ENCODE results near the gene RXFP3. TPM values are rescaled to one million over a fixed set of nuclear protein-coding genes. Genes with fewer than 3 reads are reported as not detected.

The RXFP3 gene
- total RNA-seq, 2 donors from 2014 or later = not detected

DNA sequence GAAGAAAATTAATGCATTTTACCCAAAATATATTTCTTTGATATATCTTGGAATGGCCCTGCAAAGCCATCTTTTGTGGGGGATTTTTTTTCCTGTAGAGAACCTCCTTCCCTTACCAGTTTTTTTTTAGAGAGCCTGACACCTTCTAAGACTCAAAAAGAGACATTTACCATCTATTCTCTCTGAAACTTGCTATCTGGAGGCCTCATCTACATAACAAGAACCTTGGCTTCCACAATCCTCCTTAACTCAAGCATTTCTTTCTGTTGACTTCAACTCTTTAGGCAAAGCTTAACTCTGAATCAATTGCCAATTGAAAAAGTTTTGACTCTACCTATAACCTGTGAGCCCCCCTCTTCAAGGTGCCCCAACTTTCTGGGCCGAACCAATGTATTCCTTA lies 42.1 kb downstream of the RXFP3 start:
- Histone ChIP-seq H3K27ac (no peak overlapping the region), H3K36me3 (no peaks in the 10 kb centered on the region), H3K4me1 (replicated peaks) (no peaks in the 10 kb centered on the region), H3K4me3 (no peak overlapping the region), H3K9me3 (no peaks in the 10 kb centered on the region), H3K27me3 (replicated peaks; ENCODE audit: insufficient read depth) (no peaks in the 10 kb centered on the region)
- DNase-seq (ENCODE audit: low spot score) = no peak
- TF ChIP-seq POLR2AphosphoS5 (IDR thresholded peaks at IDR 0.05) (no peak), POLR2A (IDR thresholded peaks at IDR 0.05) (no peak)
- TF ChIP-seq, protein P1, sequence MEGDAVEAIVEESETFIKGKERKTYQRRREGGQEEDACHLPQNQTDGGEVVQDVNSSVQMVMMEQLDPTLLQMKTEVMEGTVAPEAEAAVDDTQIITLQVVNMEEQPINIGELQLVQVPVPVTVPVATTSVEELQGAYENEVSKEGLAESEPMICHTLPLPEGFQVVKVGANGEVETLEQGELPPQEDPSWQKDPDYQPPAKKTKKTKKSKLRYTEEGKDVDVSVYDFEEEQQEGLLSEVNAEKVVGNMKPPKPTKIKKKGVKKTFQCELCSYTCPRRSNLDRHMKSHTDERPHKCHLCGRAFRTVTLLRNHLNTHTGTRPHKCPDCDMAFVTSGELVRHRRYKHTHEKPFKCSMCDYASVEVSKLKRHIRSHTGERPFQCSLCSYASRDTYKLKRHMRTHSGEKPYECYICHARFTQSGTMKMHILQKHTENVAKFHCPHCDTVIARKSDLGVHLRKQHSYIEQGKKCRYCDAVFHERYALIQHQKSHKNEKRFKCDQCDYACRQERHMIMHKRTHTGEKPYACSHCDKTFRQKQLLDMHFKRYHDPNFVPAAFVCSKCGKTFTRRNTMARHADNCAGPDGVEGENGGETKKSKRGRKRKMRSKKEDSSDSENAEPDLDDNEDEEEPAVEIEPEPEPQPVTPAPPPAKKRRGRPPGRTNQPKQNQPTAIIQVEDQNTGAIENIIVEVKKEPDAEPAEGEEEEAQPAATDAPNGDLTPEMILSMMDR (IDR thresholded peaks at IDR 0.05) = no peak
- intact Hi-C loops (cut with DNase I) = loop anchor here (10.0 kb wide), 1 partner anchor 544 kb away; no protein-coding TSS in a partner anchor
- 81% methylated on average over 1 of the region's 1 CpG for WGBS

GRCh38 chr5:33980030-33980429 lies 43.8 kb downstream of the RXFP3 start:
- intact Hi-C loops (cut with DNase I) = no loop called here
- DNase-seq (ENCODE audit: low spot score) = no peak
- H3K27me3 ChIP-seq (replicated peaks; ENCODE audit: insufficient read depth) = no peaks in the 10 kb centered on the region
- H3K27ac ChIP-seq = no peak overlapping the region
- H3K36me3 ChIP-seq = no peaks in the 10 kb centered on the region
- WGBS = 91% methylated on average over 3 of the region's 3 CpGs
- H3K9me3 ChIP-seq = no peaks in the 10 kb centered on the region
- no peak overlapping the region for H3K4me3 ChIP-seq
- H3K4me1 ChIP-seq (replicated peaks) = no peaks in the 10 kb centered on the region
- no peak for TF ChIP-seq POLR2AphosphoS5 (IDR thresholded peaks at IDR 0.05)
- TF ChIP-seq, protein P1 (IDR thresholded peaks at IDR 0.05) = no peak
- no peak for TF ChIP-seq POLR2A (IDR thresholded peaks at IDR 0.05)

DNA sequence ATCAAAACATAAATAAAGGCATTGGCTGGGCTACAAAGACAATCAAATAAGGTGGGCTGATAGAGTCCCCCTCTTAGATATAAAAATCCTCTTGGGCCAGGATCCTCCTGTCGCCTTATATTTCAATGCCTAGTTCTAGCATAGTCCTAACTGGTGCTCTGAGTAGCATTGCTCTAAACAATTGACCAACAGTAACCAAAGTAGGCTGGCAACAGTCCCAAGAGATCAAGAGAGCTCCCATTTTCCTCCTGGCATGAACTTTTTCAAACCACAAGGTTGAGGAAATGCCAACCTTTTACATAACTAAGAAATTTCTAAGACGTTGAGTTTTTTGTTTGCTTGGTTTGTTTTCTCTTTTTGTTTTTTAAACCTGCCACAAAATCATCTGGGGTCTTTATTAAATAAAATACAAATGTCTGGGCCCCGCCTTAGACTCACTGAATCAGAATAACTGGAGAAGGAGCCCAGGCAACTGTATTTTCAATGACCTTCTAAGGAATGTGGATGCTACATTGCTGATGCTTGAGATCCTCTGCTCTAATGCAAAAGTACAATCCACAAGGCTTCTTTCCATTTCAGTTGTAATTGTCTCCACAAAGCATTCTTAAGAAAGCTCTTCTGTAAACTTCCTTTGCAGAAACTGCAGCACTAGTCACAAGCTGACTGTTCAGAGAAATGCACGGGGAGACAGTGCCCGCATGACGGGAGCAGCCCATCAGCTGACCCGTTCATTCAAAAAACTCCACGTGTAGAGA lies 45.4 kb downstream of the RXFP3 start:
- TF ChIP-seq, protein P1 (IDR thresholded peaks at IDR 0.05) = no peak
- TF ChIP-seq POLR2AphosphoS5 (IDR thresholded peaks at IDR 0.05) (no peak), POLR2A (IDR thresholded peaks at IDR 0.05) (no peak)
- no peaks in the 10 kb centered on the region for H3K4me1 ChIP-seq (replicated peaks)
- no peak overlapping the region for H3K4me3 ChIP-seq
- no peaks in the 10 kb centered on the region for H3K9me3 ChIP-seq
- no peak overlapping the region for H3K27ac ChIP-seq
- no peaks in the 10 kb centered on the region for H3K27me3 ChIP-seq (replicated peaks; ENCODE audit: insufficient read depth)
- WGBS = 82% methylated on average over 8 of the region's 8 CpGs
- H3K36me3 ChIP-seq = no peaks in the 10 kb centered on the region
- no peak for DNase-seq (ENCODE audit: low spot score)
- intact Hi-C loops (cut with DNase I) = no loop called here

DNA sequence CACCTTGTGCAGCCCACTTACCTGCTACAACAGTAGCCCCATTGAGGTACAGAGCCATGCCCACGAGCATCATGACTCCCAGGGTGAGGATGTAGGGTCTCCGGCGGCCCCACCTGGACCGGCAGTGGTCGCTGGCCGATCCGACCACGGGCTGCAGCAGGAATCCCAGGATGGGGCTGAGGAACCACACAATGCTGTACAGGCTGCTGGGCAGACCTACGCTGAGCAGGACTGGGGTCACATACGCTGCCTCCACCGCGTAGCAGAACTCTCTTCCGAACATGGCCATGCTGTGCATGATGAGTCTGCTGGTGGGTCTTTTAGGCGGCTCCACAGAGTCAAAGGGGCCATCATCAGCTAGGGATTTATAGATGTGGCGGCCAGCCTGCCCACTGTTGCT lies 48.0 kb downstream of the RXFP3 start:
- no peak for TF ChIP-seq POLR2A (IDR thresholded peaks at IDR 0.05)
- TF ChIP-seq, protein P1 (IDR thresholded peaks at IDR 0.05) = no peak
- no peak for TF ChIP-seq POLR2AphosphoS5 (IDR thresholded peaks at IDR 0.05)
- Histone ChIP-seq H3K36me3 (no peaks in the 10 kb centered on the region), H3K4me1 (replicated peaks) (no peaks in the 10 kb centered on the region), H3K27ac (no peak overlapping the region), H3K9me3 (no peaks in the 10 kb centered on the region), H3K27me3 (replicated peaks; ENCODE audit: insufficient read depth) (no peaks in the 10 kb centered on the region), H3K4me3 (no peak overlapping the region)
- intact Hi-C loops (cut with DNase I) = no loop called here
- no peak for DNase-seq (ENCODE audit: low spot score)
- WGBS = 94% methylated on average over 15 of the region's 15 CpGs

DNA sequence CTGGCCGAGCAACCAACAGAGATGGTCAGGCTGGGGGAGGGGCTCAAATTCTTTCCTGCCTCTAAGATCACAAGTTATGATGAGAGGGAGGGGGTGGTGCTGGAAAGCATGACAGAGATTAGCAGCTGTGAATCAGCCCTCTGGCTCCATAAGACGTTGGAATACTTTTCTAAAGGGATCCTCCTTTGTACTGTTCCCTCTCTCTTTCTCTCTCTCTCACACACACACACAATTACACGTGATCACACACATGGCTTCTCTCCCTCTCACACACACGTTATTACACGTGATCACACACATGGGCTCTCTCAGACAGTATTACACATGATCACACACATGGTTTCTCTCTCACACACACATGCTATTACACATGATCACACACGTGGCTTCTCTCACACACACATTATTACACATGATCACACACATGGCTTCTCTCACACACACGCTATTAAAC lies 48.5 kb downstream of the RXFP3 start, which contains the start of gene SLC45A2:
Gene SLC45A2 (minus strand): TSS at position 23 of the 454 bp plus-strand sequence. CDS start 110 bp downstream, outside the sequence.
- DNase-seq (ENCODE audit: low spot score) = no peak
- Histone ChIP-seq H3K4me3 (no peak within 1 kb of the TSS), H3K4me1 (replicated peaks) (no peaks in the 10 kb centered on the region), H3K36me3 (no peaks in the 10 kb centered on the region), H3K27me3 (replicated peaks; ENCODE audit: insufficient read depth) (no peaks in the 10 kb centered on the region), H3K27ac (no peak within 1 kb of the TSS), H3K9me3 (no peaks in the 10 kb centered on the region)
- TF ChIP-seq, protein P1 (IDR thresholded peaks at IDR 0.05) = no peak
- no peak for TF ChIP-seq POLR2A (IDR thresholded peaks at IDR 0.05)
- no peak for TF ChIP-seq POLR2AphosphoS5 (IDR thresholded peaks at IDR 0.05)
- 82% methylated on average over 7 of the region's 7 CpGs for WGBS
- intact Hi-C loops (cut with DNase I) = no loop called here
